Erythroblast (primary cell): ENCODE measurements around the gene MRPS35.

Experiments
- GATA1 ChIP-seq: IDR thresholded peaks from 2 replicates; pipeline ENCODE4 v1.6.1; 2011; ENCODE audit warnings: low read depth, mild to moderate bottlenecking, control low read depth, low read length, moderate library complexity
- POLR2A ChIP-seq: IDR thresholded peaks from 2 replicates; pipeline ENCODE4 v1.6.1; 2011; ENCODE audit warnings: mild to moderate bottlenecking, low read length

GRCh38 chr12:27779416-27779919 lies 68.8 kb downstream of the MRPS35 start:
- no peak for TF ChIP-seq POLR2A
- TF ChIP-seq GATA1 = no peak
